ENCODE data around the gene LYZL6.
A peak's percentile ranks its signal among the peaks of the same experiment; 100 is the strongest.

The LYZL6 gene, protein sequence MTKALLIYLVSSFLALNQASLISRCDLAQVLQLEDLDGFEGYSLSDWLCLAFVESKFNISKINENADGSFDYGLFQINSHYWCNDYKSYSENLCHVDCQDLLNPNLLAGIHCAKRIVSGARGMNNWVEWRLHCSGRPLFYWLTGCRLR

DNA sequence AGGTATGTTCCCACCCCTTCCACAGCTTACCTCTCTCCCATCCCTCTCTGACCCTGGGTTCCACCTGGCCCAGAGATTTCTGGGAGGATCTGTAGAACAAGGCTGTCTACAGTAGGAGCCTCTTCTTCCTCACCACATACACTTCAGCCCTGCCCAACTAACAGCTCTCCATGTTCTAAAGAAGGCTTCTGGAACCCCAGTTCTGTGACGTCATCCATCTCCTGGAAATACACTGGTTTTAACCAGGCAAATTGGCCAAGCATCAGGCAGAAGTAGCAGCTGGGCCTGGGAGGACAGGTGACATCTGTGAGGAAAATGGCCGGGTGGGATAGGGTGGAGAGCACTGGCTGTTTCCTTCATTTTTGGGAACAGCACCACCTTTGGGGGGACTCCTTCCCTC is at the start of gene LYZL6:
LYZL6 (minus strand) TSS at position 177 of the 400 bp plus-strand sequence. CDS start 4,357 bp downstream, outside the sequence.
- DNase-seq (ENCODE audit: low read depth in 3 of 3, low spot score in 1 of 3) = no peak

DNA sequence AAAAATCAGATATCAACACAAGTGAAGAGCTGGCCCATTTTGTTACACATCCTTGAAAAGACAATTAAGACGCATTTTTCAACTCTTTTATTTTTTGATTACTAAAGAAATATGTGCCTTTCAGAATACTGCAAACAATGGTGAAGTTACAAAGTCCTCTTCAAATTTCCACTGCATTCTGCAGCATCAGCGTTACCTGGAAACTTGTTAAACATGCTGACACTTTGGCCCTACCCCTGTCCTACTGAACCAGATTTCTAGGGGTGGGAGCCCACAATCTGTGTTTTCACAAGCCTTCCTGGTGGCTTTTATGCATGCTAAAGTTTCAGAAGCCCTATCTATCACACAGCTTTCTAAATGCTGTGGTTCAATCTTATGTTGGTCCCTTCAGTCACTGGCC is 47.6 kb upstream of the LYZL6 start:
- DNase-seq (ENCODE audit: low read depth in 3 of 3, low spot score in 1 of 3) = no peak

DNA sequence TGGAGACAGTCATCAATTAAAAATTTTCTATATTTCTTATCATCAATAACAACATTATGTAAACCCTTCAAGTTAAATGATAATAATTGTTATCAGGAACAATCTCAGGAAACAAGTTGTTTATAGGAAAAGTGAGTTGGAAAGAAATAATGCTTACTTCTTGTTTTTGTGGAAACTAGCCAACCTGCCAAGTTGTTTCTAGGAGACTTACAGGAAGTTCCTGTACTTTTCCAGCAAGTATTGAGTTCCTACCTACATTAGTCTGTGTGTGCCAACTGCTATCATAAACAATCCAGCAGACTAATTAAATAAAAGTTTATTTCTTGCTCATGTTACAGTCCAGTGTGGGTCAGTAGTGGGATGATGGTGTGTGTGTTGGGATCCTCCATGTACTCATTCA is 44.7 kb upstream of the LYZL6 start:
- DNase-seq (ENCODE audit: low read depth in 3 of 3, low spot score in 1 of 3) = no peak

DNA sequence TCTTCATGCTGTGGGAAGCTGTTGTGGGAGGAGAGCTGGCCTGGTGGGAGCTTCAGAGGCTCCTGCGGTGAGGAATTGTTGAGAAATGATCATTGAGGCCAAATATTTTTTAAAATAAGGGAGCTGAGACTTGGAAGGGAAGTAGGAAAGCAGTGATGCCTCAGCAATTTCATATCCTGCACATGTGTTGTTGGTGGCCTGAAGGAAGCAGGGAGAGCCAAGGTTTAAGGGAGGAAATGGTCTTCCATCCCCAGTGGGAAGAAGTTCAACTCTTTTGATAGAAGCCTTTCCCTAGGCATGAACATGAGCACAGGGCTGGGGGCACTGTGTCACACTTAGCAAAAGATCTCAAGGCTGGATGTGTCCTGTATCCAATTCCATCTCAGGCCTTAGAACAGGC is 43.1 kb upstream of the LYZL6 start, which contains the start of gene CCL14:
CCL14 (minus strand) TSS at position 87 of the 400 bp plus-strand sequence; CDS start at position 7, 80 bp downstream.
- no peak for DNase-seq (ENCODE audit: low read depth in 3 of 3, low spot score in 1 of 3)

DNA sequence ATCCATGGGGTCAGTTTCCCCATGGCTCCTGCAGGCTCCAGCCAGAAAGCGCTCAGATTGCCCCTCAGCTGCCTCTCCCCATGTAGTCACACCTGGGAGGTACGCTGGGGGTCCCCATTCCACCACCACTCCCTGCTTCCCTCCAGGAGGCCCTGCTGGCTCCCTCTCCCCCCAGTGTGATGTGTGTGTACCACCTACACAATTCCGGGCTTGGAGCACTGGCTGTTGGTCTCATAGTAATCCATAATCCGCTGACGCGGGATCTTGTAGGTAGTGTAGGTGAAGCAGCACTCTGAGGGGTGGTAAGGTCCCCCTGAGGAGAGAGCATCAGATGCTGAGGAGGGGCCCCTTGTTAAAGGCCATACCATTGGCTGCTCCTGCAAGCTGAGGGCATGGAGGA is 40.6 kb upstream of the LYZL6 start:
- no peak for DNase-seq (ENCODE audit: low read depth in 3 of 3, low spot score in 1 of 3)

DNA sequence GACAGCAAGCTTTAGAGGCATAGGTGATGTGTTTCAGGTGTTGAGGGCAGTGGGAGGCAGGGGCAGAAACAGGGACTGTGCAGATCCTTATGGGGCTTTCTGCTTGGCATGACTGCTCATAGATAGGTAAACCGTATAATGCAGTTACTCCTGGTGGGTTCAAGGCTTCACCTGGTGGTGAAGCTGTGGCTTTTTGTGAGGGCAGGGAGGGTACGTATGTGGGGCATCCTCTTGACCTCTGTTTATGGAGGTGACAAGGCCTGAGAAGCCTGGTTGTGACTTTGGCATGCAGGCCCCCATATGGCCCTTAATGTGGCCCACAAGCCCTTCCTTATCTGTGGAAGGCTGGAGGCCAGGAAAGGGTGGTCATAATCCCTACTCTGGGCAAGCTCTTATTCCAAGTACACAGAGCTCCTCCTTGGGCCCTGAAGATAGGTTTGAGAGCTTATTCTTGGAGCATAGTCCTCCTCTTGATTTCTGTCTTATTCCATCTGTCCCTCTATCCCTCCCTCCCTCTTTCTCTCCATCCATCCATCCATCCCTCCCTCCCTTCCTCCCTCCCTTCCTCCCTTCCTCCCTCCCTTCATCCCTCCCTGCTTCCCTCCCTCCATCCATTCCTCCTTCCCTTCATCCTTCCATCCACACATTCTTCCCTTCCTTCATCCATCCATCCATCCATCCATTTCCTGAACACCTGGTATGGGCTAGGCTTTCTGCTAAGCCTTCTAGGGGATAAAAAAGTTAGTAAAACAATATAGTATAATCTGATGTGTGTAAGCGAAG is 39.1 kb upstream of the LYZL6 start:
- DNase-seq (ENCODE audit: low read depth in 3 of 3, low spot score in 1 of 3) = no peak

DNA sequence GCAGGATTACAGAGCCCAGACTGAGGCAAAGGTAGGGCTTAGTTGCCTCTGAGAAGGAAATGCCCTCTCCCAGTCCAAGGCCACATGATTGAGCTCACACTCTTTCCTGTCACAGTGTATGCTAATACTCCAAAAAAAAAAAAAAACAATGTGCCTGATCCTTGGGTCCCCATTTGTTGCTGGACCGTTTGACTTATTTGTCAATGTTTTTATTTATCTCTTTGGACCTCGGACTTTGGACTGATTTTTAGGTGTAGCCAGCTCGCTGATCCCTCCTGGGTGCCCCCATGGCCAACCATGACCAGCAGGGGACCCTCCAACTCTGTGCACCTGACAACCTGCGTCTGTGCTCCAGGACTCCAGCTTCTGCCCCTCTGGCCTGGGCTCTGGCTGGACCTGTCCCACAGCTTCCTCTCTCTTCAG is 38.4 kb upstream of the LYZL6 start:
- no peak for DNase-seq (ENCODE audit: low read depth in 3 of 3, low spot score in 1 of 3)

DNA sequence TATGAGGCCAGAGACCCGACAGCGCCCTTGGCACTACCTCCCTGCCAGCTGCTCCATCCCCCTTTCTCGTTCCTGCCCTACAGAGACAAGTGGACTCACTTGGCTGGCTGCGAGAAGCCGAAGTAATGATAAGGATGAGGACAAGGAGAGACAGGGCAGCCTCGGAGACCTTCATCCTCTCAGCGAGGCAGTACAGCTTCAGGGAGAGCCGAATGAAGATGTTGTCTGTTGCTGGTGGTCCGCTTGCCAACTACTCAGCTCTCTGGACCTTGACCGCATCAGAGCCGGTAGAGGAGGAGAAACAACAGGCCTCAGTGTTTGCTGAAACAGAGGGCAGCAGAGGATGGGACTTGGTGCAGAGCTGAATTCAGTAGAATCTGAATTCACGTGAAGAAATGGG is 37.7 kb upstream of the LYZL6 start, which contains the start of gene CCL16:
CCL16 (minus strand) TSS at position 252 of the 400 bp plus-strand sequence; CDS start at position 175, 77 bp downstream.
- no peak for DNase-seq (ENCODE audit: low read depth in 3 of 3, low spot score in 1 of 3)

DNA sequence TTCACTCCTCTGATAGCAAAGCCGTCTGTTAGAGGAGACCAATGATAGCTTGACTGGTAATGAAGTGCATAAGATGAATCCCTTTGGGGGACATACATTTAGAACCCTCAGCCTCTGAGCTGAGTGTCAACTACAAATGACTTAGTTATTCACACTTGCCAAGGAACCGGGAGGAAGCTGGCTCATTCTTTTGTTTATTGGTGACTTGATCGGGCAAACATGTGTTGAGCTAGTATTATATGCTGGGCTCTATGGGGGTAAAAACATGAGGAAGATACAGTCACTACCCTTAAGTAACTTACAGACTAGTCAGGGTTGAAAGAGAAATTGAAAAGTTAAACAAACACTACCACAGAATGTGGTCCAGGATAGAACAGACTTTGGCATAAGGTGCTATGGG is 34.8 kb upstream of the LYZL6 start:
- DNase-seq (ENCODE audit: low read depth in 3 of 3, low spot score in 1 of 3) = no peak

DNA sequence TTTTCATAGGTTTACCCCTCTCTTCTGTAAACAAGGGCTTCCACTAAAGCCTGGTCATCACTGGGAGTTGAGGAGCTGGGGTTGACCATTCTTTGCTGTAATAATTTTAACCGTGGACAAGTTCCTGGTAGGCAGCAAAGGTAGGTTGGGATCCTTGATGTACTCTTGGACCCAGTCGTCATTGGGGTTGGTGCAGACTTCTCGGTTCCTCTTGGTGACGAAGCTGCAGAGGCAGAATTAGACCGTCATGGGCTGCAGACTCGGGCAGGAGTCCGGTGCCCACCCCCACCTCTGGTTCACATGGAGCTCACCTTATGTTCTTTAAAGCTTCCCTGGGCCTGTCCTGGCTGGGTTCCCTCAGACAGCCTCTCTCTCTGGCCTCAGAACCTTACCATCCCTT is 34.0 kb upstream of the LYZL6 start:
- no peak for DNase-seq (ENCODE audit: low read depth in 3 of 3, low spot score in 1 of 3)

DNA sequence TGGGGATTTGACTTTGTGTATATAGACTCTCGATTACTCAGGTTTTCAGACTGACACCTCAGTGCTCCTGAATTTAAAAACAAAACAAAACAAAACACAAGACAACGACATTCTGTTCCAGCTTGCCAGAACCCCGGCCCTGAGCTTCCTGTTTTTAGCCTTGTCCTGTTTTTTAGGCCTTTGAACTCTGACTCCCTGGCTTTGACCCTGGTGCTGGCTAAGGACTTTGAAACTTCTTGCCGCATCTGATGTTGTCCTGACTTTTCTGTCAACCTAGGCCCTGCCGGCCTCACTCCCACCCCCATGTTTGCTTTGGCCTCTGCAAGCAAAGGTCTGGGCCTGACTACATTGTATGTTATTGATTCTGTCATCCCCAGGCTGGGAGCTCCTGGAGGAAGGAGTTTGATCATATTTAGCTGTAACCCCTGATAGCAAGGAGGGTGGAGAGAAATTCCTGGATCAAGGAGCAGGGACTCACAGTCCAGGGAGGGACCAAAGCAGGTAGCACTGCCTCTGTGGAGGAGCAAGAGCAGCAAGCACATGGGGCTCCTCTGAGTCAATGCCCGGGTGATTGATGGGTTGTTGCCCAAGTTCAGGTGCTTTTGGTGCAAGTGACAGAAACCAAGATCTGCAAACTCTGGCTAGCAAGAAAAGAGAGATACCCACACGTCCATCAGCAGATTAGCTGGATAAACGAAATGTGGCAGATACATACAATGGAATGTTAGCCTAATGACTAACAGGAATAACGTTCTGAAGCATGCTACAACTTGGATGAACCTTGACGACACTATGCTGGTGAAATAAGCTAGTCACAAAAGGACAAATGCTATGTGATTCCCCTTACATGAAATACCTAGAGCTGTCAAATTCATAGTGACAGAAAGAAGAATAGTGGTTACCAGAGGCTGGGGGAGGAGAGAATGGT is 30.1 kb upstream of the LYZL6 start:
- no peak for DNase-seq (ENCODE audit: low read depth in 3 of 3, low spot score in 1 of 3)

DNA sequence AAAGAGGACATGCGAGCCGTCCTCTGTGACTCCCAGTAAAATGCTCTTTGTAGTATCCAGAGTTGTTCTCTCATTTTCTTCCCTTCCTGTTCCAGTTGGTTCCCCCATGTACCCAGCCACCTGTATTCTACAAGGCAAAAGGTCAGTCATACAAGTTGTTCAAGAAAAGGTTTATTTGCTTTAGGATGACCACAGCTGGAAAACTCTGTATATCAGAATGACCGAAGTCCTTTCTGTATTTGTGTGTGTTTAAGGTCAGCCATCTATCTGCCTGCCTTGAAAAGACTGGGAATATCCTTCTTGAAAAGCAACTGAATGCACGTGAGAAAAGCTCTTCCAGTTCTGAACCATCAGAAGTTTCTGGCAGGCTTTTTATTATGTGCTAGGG is 29.4 kb upstream of the LYZL6 start:
- DNase-seq (ENCODE audit: low read depth in 3 of 3, low spot score in 1 of 3) = no peak

DNA sequence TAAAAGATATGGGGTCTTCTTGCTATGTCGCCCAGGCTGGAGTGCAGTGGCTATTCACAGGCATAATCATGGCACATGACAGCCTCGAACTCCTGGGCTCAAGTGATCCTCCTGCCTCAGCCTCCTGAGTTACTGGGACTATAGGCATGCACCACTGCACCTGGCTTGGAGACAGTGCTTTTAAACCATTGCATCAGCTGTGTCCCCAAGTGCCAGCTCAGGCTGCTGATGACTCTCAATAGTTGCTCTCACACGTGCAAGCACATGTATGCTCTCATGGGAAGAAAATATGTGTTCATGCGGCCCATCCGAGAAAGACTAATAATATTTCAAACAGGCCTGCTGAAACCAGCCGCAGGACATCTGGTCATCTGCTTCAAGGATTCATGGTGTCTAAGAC is 29.0 kb upstream of the LYZL6 start:
- DNase-seq (ENCODE audit: low read depth in 3 of 3, low spot score in 1 of 3) = no peak

DNA sequence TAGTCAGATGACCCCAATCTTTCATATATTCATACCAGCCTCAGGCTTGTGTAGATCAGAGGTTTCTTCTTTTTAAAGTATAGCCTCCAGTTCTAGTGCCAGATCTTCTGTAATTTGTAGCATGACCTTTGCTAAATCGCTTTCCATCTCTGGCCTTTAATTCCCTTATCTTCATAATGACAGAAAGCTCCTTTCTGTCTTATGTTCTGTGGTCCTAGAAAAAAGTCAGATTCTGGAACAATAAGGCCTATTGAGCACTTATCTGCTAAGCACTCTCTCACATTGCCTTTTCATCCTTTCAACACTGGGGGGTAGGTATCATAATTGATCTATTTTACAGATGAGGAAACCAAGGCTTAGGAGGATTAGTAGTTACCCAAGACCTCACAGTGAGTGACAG is 28.6 kb upstream of the LYZL6 start:
- no peak for DNase-seq (ENCODE audit: low read depth in 3 of 3, low spot score in 1 of 3)

DNA sequence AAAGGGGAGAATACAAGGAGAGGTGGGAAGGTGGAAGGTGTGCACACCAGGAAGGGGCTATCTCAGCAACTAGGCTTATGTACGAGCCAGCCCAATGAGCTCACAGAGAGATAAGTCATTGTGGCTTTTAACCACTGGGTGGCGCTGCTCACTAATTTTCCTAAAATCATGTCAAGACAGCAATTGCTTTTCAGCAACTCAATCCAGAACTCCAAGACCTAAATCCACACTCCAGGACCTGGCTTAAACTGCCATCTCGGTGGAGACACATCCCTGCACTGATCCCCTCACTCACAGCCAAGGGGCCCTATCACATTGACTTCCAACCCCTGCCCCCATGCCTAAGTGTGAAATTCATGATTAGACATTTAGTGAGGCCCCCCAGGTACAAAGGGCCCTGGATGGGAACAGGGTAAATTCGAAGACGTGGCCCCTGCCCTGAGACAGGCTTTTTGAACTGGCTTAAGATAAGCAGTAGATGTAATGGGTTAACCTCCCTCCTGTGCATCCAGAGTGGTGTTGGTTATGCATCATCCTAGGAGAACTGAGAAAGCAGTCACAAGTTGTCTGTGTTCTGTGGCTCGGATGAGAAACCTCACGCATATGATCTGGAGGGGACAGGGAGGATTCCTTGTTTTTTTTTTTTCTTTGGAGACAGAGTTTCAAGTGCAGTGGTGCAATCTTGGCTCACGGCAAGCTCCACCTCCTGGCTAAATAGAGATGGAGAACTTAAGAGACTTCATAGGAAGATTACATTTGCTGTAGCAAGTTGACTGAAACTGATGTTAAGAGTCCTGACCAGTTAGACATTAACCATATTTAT is 26.3 kb upstream of the LYZL6 start:
- peak; percentile 24 to 39 (median 27) for DNase-seq (ENCODE audit: low read depth in 3 of 3, low spot score in 1 of 3)

DNA sequence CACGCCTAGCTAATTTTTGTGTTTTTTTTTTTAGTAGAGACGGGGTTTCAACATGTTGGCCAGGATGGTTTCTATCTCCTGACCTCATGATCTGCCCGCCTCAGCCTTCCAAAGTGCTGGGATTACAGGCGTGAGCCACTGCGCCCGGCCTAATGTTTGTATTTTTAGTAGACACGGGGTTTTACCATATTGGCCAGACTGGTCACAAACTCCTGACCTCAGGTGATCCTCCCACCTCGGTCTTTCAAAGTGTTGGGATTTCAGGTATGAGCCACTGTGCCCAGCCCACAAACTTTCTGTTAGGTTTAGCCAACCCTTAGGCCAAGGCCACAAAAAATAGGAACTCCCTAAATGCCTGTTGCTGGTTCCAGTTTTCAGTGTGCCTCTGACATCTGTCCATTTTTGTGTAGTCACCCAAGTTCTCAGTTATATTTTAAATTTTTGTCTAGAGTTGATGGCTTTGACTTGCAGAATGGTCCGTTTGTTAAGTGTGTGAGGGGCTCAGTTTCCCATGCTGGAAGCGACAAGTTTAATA is 25.1 kb upstream of the LYZL6 start:
- DNase-seq (ENCODE audit: low read depth in 3 of 3, low spot score in 1 of 3) = no peak

DNA sequence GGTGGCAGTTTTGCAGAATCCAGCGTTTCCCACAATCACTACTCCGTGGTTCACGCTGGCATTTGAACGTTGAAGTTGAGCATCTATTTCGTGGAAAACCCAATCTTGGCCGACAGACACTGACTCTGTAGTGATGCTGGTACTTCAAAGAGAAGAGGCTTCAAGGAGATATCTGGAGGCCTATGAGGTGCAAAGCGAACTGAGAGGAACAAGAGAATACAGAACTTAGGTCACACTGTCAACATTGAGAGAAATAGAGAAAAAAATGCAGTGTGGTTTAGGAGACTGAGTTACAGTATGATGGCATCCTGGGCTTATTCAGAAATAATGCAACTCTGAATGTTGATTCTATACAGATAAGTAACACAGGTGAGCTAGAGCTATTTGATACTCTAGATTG is 21.8 kb upstream of the LYZL6 start:
- no peak for DNase-seq (ENCODE audit: low read depth in 3 of 3, low spot score in 1 of 3)

DNA sequence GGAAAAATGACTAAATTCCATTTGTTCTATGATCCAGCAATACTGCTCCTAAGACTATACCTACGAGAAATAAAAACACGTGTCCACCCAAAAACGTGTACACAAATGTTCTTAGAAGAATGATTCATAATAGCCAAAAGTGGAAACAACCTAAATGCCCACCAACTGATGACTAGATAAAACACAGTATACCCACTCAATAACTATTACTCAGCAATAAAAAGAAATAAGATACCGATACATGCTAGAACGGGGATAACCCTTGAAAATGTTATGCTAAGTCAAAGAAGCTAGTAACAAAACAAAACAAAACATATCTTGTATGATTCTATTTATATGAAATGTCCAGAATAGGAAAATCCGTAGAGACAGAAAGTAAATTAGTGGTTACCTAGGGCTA is 20.1 kb upstream of the LYZL6 start:
- DNase-seq (ENCODE audit: low read depth in 3 of 3, low spot score in 1 of 3) = no peak

DNA sequence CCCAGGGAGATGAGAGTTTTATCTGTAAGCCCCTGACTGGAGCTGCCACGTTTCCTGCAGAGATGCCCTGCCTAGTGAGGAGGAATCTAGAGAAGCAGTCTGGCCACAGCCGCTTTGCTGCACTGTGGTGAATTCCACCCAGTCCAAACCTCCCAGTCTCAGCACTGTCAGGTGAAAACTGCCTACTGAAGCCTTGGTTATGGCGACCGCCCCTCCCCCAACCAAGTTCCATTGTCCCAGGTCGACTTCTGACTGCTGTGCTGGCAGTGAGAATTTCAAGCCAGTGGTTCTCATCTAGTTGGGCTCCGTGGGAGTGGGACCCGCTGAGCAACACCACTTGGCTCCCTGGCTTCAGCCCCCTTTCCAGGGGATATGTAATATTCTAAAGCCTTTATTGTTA is 10.2 kb upstream of the LYZL6 start:
- DNase-seq (ENCODE audit: low read depth in 3 of 3, low spot score in 1 of 3) = no peak

DNA sequence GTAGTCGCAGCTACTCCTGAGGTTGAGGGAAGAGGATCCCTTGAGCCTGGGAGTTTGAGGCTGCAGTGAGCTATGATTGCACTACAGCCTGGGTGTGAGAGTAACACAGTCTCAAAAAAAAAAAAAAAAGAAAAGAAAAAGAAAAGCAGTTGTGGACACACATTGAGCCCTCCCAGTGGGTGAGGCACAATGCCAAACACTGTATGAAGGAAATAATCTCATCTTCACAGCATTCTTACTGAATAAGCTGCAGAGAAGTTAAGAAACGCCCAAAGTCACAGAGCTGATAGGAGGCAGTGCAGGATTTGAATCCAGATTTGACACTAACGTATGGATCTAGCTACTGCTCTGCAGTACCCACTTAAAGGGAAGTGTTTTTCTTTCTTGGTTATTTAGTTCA is 5.9 kb upstream of the LYZL6 start:
- no peak for DNase-seq (ENCODE audit: low read depth in 3 of 3, low spot score in 1 of 3)

DNA sequence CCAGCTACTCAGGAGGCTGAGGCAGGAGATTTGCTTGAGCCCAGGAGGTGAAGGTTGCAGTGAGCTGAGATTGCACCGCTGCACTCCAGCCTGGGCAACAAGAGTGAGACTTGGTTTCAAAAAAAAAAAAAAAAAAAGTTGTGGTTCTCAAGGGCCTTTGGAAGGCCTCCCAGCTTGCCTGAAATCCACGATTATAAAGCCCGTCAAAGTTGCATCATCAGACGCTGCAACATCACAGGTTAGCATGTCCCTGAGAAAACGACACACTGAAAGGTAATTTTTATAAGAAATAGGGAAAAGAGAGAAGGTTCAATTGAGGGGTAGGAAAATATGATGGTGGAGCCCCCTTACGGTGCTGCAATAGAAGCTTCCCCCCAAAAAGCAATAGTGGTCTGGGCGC is 4.6 kb upstream of the LYZL6 start:
- DNase-seq (ENCODE audit: low read depth in 3 of 3, low spot score in 1 of 3) = no peak

All from stimulated activated CD4-positive, alpha-beta T cell treated with anti-CD3 and anti-CD28 coated beads, TNF-alpha, amount 100 ng/mL, for 1 hour (primary cell).